Neural cell (in vitro differentiated cells): ENCODE data around the gene WDTC1. TPM values are rescaled to one million over a fixed set of nuclear protein-coding genes. Genes with fewer than 3 reads are reported as not detected.

Source experiments
- H2AFZ ChIP-seq: fragments of 200-600, 300-800 bp; sonication (generic), shearing (Covaris generic); 2 replicates; pipeline ENCODE4 v1.6.0; 2014; ENCODE audit warnings: low read depth, mild to moderate bottlenecking, antibody characterized with exemption, low read length, moderate library complexity
- H3F3A ChIP-seq: fragments of 200-600 bp; shearing (Covaris generic); 2 replicates; pipeline ENCODE4 v1.6.1; 2016; ENCODE audit warnings: mild to moderate bottlenecking, moderate library complexity, mixed read lengths, antibody characterized with exemption, low read length; ENCODE audit not compliant: insufficient read depth, poor library complexity, severe bottlenecking
- H3K27ac ChIP-seq: fragments of 200-600, 300-800 bp; sonication (generic), shearing (Covaris generic); 2 replicates; pipeline ENCODE4 v1.5.1; 2014; ENCODE audit warnings: mild to moderate bottlenecking, low read length, moderate library complexity
- H3K27me3 ChIP-seq: fragments of 300-800, 200-600 bp; sonication (generic), shearing (Covaris generic); 2 replicates; pipeline ENCODE4 v1.6.0; 2014; ENCODE audit warnings: mild to moderate bottlenecking, low read depth, low read length, moderate library complexity; ENCODE audit not compliant: insufficient read depth
- H3K36me3 ChIP-seq: fragments of 300-800, 200-600 bp; sonication (generic), shearing (Covaris generic); 2 replicates; pipeline ENCODE4 v1.5.1; 2014; ENCODE audit warnings: mild to moderate bottlenecking, antibody characterized with exemption, low read length, moderate library complexity; ENCODE audit not compliant: insufficient read depth
- H3K4me2 ChIP-seq: fragments of 300-800, 200-600 bp; sonication (generic), shearing (Covaris generic); 2 replicates; pipeline ENCODE4 v1.6.0; 2014; ENCODE audit warnings: mild to moderate bottlenecking, low read length
- H3K4me3 ChIP-seq: fragments of 300-800, 200-600 bp; sonication (generic), shearing (Covaris generic); 2 replicates; pipeline ENCODE4 v1.5.1; 2014; ENCODE audit warnings: mild to moderate bottlenecking, low read length, moderate library complexity
- H3K79me2 ChIP-seq: fragments of 200-600 bp; shearing (Covaris generic); replicated peaks from 2 replicates; pipeline ENCODE4 v1.6.0; 2014; ENCODE audit warnings: mild to moderate bottlenecking, low read length, moderate library complexity; ENCODE audit not compliant: insufficient read depth
- H3K9ac ChIP-seq: fragments of 300-800, 200-600 bp; sonication (generic), shearing (Covaris generic); 2 replicates; pipeline ENCODE4 v1.6.1; 2016; ENCODE audit warnings: mild to moderate bottlenecking, low read length, mixed read lengths
- H3K9me2 ChIP-seq: fragments of 200-600 bp; shearing (Covaris generic); 2 replicates; pipeline ENCODE4 v1.6.1; 2016; ENCODE audit warnings: mild to moderate bottlenecking, low read length, mixed read lengths; ENCODE audit not compliant: insufficient read depth
- H3K9me3 ChIP-seq: fragments of 200-600, 300-800 bp; sonication (generic), shearing (Covaris generic); 2 replicates; pipeline ENCODE4 v1.6.1; 2016; ENCODE audit warnings: mild to moderate bottlenecking, mixed run types, low read length, moderate library complexity, mixed read lengths
- H4K20me1 ChIP-seq: fragments of 200-600 bp; shearing (Covaris generic); 2 replicates; pipeline ENCODE4 v1.6.1; 2016; ENCODE audit warnings: mild to moderate bottlenecking, mixed run types; ENCODE audit not compliant: insufficient read depth
- CTCF ChIP-seq: fragments of 450-650 bp; IDR thresholded peaks from 2 replicates; pipeline ENCODE4 v1.5.1; 2014; ENCODE audit warnings: antibody characterized with exemption, mild to moderate bottlenecking, moderate library complexity; ENCODE audit not compliant: poor library complexity, severe bottlenecking
- EP300 ChIP-seq: fragments of 450-650 bp; conservative IDR thresholded peaks from 2 replicates; pipeline ENCODE4 v1.6.1; 2014; ENCODE audit warnings: antibody characterized with exemption, mild to moderate bottlenecking, moderate library complexity; ENCODE audit not compliant: poor library complexity, severe bottlenecking
- EZH2 ChIP-seq: fragments of 200-600, 300-800 bp; shearing (Covaris generic), sonication (generic); IDR thresholded peaks from 2 replicates; pipeline ENCODE4 v1.6.1; 2014; ENCODE audit warnings: antibody characterized with exemption, low read length, borderline replicate concordance, mild to moderate bottlenecking; ENCODE audit not compliant: insufficient read depth, poor library complexity, severe bottlenecking
- MXI1 ChIP-seq: fragments of 450-650 bp; conservative IDR thresholded peaks from 2 replicates; pipeline ENCODE4 v1.6.1; 2014; ENCODE audit warnings: antibody characterized with exemption, mild to moderate bottlenecking; ENCODE audit not compliant: poor library complexity, severe bottlenecking
- POLR2AphosphoS5 ChIP-seq: IDR thresholded peaks from 2 replicates; pipeline ENCODE4 v1.6.1; 2012
- RAD21 ChIP-seq: fragments of 450-650 bp; conservative IDR thresholded peaks from 2 replicates; pipeline ENCODE4 v1.6.1; 2014; ENCODE audit warnings: antibody characterized with exemption, mild to moderate bottlenecking, moderate library complexity
- REST ChIP-seq: IDR thresholded peaks from 2 replicates; pipeline ENCODE4 v1.6.1; 2012; ENCODE audit warnings: borderline replicate concordance
- SMC3 ChIP-seq: fragments of 450-650 bp; conservative IDR thresholded peaks from 2 replicates; pipeline ENCODE4 v1.6.1; 2014; ENCODE audit warnings: antibody characterized with exemption, mild to moderate bottlenecking, moderate library complexity; ENCODE audit not compliant: poor library complexity
- TAF1 ChIP-seq: IDR thresholded peaks from 2 replicates; pipeline ENCODE4 v1.6.1; 2012; ENCODE audit warnings: low read depth
- polyA plus RNA-seq: library from polyadenylated mRNA; depleted of rRNA; stranded (reverse); fragments of >200 nt; gene quantifications from 2 replicates; pipeline ENCODE4 v1.2.3, GENCODE V29; 2014

WDTC1 gene
- polyA plus RNA-seq, 1 donor from 2014 or later, result 10.9 TPM

DNA sequence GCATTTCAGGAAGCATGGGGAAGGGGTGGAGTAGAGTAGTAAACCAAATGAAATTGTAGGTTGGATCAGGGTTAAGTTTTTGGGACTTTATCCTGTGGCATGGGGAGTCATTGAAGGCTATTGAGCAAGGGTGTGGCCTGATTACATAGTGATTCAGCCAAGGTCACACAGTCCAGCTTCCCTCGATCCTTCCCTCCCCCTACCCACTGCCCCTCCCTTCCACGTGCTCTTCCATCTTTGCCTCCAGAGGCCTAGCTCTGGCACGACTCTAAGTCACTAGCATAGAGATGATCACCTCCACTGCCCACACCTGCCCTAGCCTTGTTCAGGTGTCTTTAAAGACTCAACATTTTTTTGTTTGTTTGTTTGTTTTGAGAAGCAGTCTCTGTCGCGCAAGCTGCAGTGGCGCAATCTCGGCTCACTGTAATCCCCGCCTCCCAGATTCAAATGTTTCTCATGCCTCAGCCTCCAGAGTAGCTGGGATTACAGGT lies 42.3 kb upstream of the WDTC1 start:
- Histone ChIP-seq H3K36me3 (no peaks in the 10 kb centered on the region), H3K27ac (no peak overlapping the region)

GRCh38 chr1:27193194-27193593 lies 41.2 kb upstream of the WDTC1 start:
- no peaks in the 10 kb centered on the region for H3K9me2 ChIP-seq
- H3K9me3 ChIP-seq, result no peaks in the 10 kb centered on the region
- H3K79me2 ChIP-seq, result no peaks in the 10 kb centered on the region
- no peaks in the 10 kb centered on the region for H3K27me3 ChIP-seq
- no peak overlapping the region for H2AFZ ChIP-seq
- no peak overlapping the region for H3K4me2 ChIP-seq
- H3K27ac ChIP-seq, result no peak overlapping the region
- no peaks in the 10 kb centered on the region for H3F3A ChIP-seq
- no peak overlapping the region for H3K9ac ChIP-seq
- H4K20me1 ChIP-seq, result no peaks in the 10 kb centered on the region
- no peak overlapping the region for H3K4me3 ChIP-seq
- H3K36me3 ChIP-seq, result no peaks in the 10 kb centered on the region
- TF ChIP-seq EP300, result no peak

More for the DNA sequence above, 42.3 kb upstream of the WDTC1 start:
- Histone ChIP-seq H3K4me2 (no peak overlapping the region), H3K27me3 (no peaks in the 10 kb centered on the region), H3K9me2 (no peaks in the 10 kb centered on the region), H2AFZ (no peak overlapping the region), H4K20me1 (no peaks in the 10 kb centered on the region), H3F3A (no peaks in the 10 kb centered on the region), H3K79me2 (no peaks in the 10 kb centered on the region), H3K4me3 (no peak overlapping the region), H3K9me3 (no peaks in the 10 kb centered on the region), H3K9ac (no peak overlapping the region)
- TF ChIP-seq CTCF (no peak), EZH2 (no peak), RAD21 (no peak), REST (no peak), EP300 (no peak), TAF1 (no peak), POLR2AphosphoS5 (no peak), MXI1 (no peak), SMC3 (no peak)

GRCh38 chr1:27201295-27201694 lies 33.1 kb upstream of the WDTC1 start:
- TF ChIP-seq RAD21 (no peak), MXI1 (no peak), SMC3 (no peak), TAF1 (no peak), POLR2AphosphoS5 (no peak), EZH2 (no peak), EP300 (no peak), CTCF (no peak), REST (no peak)
- H3K79me2 ChIP-seq, result no peaks in the 10 kb centered on the region
- H2AFZ ChIP-seq, result no peak overlapping the region
- H3K4me2 ChIP-seq, result no peak overlapping the region
- H3F3A ChIP-seq, result no peaks in the 10 kb centered on the region
- H3K27me3 ChIP-seq, result no peaks in the 10 kb centered on the region
- no peaks in the 10 kb centered on the region for H3K9me2 ChIP-seq
- H4K20me1 ChIP-seq, result no peaks in the 10 kb centered on the region
- H3K4me3 ChIP-seq, result no peak overlapping the region
- H3K36me3 ChIP-seq, result no peaks in the 10 kb centered on the region
- H3K27ac ChIP-seq, result no peak overlapping the region
- H3K9ac ChIP-seq, result no peak overlapping the region
- no peaks in the 10 kb centered on the region for H3K9me3 ChIP-seq
